HPDE6-E6E7 (cell line): ENCODE results near the gene RPS23.

Experiments
- DNase-seq: peaks from one replicate; pipeline ENCODE4 v3.0.0; 2011; ENCODE audit warnings: missing footprints; ENCODE audit errors: extremely low spot score

The RPS23 gene

GRCh38 chr5:82277987-82278710 is at the start of gene RPS23:
Gene RPS23 (minus strand): TSS chr5:82278354. CDS start chr5:82278323, 31 bp downstream.
- peak; percentile 84 for DNase-seq

GRCh38 chr5:82327941-82328340 is 49.8 kb upstream of the RPS23 start:
- no peak for DNase-seq

GRCh38 chr5:82325996-82326395 is 47.8 kb upstream of the RPS23 start:
- no peak for DNase-seq

- no peak for DNase-seq
Observed at GRCh38 chr5:82325155-82325554, 47.0 kb upstream of the RPS23 start.

- DNase-seq, result no peak
Observed at GRCh38 chr5:82320966-82321365, 42.8 kb upstream of the RPS23 start.

- no peak for DNase-seq
Observed at GRCh38 chr5:82319651-82320376, 41.7 kb upstream of the RPS23 start.

- DNase-seq, result no peak
Observed at GRCh38 chr5:82319192-82319591, 41.0 kb upstream of the RPS23 start.

GRCh38 chr5:82314964-82315758 is 37.0 kb upstream of the RPS23 start:
- DNase-seq, result no peak

GRCh38 chr5:82313016-82313415 is 34.9 kb upstream of the RPS23 start:
- no peak for DNase-seq

GRCh38 chr5:82312373-82312856 is 34.3 kb upstream of the RPS23 start:
- DNase-seq, result peak; percentile 39

GRCh38 chr5:82309091-82309531 is 31.0 kb upstream of the RPS23 start:
- DNase-seq, result no peak

GRCh38 chr5:82308416-82308815 is 30.3 kb upstream of the RPS23 start:
- no peak for DNase-seq

- DNase-seq, result no peak
Observed at GRCh38 chr5:82307451-82307850, 29.3 kb upstream of the RPS23 start.

GRCh38 chr5:82306151-82306550 is 28.0 kb upstream of the RPS23 start:
- no peak for DNase-seq

- no peak for DNase-seq
Observed at GRCh38 chr5:82301190-82301589, 23.0 kb upstream of the RPS23 start.

GRCh38 chr5:82298668-82299067 is 20.5 kb upstream of the RPS23 start:
- no peak for DNase-seq

GRCh38 chr5:82297711-82298110 is 19.6 kb upstream of the RPS23 start:
- no peak for DNase-seq

GRCh38 chr5:82296929-82297328 is 18.8 kb upstream of the RPS23 start:
- DNase-seq, result no peak

GRCh38 chr5:82295959-82296531 is 17.9 kb upstream of the RPS23 start:
- DNase-seq, result no peak

- DNase-seq, result no peak
Observed at GRCh38 chr5:82295144-82295543, 17.0 kb upstream of the RPS23 start.

GRCh38 chr5:82291420-82291819 is 13.3 kb upstream of the RPS23 start:
- DNase-seq, result no peak

GRCh38 chr5:82290908-82291307 is 12.8 kb upstream of the RPS23 start:
- no peak for DNase-seq
